Fibroblast of lung (primary cell): ENCODE data around the gene ARAP3.

Experiments
- EZH2 ChIP-seq: IDR thresholded peaks from 2 replicates; pipeline ENCODE4 v1.5.1; 2012; ENCODE audit warnings: low read length, control low read depth, mild to moderate bottlenecking; ENCODE audit errors: missing control alignments
- TF ChIP-seq, protein P1 (sequence below), 2 donors: IDR thresholded peaks in 1 of 2; conservative IDR thresholded peaks in 1 of 2; 1 replicate in 1 of 2; 2 replicates in 1 of 2; pipeline ENCODE4 v1.5.1; 2011 to 2012; ENCODE audit warnings: low read length in 2 of 2, control low read depth in 1 of 2, inconsistent platforms in 1 of 2, low read depth in 1 of 2, mild to moderate bottlenecking in 1 of 2

DNA sequence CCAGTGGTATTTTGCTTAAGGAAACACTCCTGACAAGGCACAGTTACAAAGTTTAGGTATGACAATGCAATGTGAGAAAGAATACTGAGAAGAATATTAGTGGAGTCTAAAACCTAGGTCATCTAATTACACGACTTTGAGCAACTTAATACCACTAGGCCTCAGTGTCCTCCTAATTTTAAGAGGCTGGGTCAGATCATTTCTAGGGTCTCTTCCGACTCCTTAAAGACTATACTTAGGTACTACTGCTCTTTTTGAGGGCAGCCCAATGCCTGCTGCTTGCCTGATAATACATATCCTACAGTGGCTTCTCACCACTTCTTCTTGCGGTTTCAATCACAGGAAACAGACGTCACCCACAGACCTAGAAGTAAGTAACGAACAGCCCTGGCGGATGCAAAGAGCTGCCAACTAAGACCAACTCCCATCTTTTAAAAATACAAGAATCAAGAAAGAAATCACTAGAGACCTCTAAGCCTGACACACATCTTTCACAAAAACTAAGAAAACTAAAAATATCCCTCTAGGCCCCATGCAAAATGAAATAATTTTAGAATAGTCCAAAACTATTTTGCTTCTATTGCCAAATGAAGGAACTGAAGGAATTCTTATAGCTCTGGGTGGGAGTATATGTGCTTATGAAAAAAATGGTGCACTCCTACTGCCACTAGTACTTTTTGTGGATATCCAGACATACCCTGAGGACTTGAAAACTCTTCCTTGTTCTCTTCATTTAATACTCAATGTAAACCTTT is 76.3 kb downstream of the ARAP3 start:
- TF ChIP-seq, protein P1, sequence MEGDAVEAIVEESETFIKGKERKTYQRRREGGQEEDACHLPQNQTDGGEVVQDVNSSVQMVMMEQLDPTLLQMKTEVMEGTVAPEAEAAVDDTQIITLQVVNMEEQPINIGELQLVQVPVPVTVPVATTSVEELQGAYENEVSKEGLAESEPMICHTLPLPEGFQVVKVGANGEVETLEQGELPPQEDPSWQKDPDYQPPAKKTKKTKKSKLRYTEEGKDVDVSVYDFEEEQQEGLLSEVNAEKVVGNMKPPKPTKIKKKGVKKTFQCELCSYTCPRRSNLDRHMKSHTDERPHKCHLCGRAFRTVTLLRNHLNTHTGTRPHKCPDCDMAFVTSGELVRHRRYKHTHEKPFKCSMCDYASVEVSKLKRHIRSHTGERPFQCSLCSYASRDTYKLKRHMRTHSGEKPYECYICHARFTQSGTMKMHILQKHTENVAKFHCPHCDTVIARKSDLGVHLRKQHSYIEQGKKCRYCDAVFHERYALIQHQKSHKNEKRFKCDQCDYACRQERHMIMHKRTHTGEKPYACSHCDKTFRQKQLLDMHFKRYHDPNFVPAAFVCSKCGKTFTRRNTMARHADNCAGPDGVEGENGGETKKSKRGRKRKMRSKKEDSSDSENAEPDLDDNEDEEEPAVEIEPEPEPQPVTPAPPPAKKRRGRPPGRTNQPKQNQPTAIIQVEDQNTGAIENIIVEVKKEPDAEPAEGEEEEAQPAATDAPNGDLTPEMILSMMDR (conservative IDR thresholded peaks at IDR 0.05 in 1 of 2, IDR thresholded peaks at IDR 0.05 in 1 of 2; ENCODE audit: low read depth in 1 of 2, low read length in 2 of 2): no peak
- no peak for TF ChIP-seq EZH2
